AG08395 (cell line): Measurements from ENCODE around the gene DCAF8.
A peak's percentile ranks its signal among the peaks of the same experiment; 100 is the strongest.

Experiments used
- DNase-seq: peaks from one replicate; pipeline ENCODE4 v3.0.0; 2012; ENCODE audit warnings: mixed read lengths, low spot score

The DCAF8 gene

DNA sequence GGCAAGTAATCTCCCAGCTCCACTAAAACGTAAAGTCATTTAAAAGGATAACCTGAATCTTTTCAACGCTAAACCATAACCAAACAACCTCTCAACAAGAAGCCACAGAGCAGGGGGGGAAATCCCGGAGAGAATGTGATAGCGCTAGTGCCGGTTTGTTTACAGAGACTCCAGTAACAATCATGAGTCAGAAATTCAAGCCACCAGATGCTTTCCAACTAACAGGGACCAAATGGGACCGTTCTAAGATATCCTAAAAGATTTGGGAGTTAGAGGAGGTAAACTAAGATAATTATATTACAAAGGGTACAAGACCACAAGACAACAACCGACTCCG lies 825 bp downstream of the DCAF8 start:
- peak; percentile 76 for DNase-seq

DNA sequence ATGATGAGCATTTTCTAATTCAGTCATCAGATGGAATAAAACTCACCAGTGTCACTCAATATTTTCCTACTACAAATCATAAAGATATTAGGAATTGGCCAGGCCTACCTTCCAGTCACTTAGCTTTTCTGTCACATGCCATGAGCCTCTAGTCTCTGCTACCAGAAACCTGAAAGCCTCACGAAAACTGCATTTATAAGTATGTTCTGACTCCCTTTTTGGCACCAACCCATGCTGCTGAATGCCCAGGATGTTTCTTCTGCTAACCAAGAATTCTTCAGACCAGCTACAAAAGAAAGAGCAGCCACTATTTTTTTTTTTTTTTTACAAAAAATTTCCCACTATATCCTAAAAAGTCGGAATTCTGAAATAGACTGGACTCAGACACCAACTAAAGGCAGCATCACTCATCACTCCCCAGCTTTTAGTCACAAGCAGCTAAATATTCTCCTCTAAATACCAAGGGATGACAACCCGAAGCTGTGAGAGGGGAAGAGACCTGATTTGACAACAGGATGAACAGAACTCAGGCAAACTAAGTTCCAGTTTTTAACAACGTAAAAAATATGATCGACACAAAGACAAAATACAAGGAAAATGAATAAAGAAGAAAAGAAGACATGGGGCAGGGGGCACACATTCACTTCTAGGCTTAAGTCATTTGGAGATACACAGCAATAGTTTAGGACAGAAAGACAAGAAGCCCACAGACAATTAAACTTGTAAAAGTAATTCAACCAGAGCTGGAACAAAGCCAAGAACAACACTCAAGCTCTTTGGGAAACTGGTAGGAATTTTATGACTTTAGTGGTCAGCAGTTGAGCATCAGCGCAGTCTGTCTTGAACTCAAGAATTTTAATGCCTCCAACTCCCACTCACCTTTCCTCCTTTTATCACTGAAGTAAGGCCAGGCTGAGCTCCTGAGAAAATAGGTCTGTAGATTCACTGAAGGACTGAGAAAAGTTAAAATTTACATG lies 1.7 kb downstream of the DCAF8 start:
- peak; percentile 35 for DNase-seq

DNA sequence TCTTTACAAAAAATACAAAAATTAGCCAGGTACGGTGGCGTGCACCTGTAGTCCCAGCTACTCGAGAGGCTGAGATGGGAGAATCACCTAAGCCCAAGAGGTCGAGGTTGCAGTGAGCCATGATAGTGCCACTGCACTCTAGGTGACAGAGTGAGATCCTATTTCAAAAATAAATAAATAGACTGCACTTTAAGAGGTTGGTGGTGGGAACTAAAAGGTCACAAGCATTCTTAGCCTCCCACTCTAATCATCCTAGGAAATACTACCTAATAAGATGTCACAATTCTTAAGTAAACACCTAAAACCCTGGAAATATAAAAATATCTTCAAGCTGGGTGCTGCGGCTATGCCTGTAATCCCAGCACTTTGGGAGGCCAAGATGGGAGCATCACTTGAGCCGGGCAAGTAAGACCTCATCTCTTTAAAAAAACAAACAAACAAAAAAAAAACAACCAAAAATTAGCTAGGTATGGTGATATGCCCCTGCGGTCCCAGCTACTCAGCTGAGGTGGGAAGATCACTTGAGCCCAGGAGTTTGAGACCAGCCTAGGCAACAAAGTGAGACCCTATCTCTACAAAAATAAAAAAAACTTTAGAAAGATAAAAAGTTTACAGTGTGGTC lies 4.1 kb downstream of the DCAF8 start:
- DNase-seq: no peak

DNA sequence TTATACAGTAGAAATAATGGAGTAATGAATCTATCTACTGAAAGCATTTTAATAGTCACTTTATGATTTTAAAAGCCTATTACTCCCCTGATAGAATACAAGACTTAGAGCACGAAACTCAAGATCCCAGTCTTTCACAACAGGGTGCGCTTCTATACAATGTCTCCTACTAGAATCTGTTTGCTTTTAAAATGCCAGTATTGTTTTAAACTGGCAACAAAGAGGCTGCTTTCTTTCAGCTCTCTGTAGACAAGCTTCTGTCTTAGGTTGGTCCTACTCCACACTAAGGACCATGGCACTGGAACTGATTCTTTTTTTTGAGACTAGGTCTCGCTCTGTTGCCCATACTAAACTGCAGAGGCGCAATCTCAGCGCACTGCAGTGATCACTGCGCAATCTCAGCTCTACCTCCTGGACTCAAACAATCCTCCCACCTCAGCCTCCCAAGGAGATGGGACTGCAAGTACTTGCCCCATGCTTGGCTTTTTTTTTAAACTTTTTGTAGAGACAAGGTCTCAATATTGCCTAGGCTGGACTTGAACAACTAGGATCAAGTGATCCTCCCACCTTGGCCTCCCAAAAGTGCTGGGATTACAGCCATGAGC lies 4.8 kb downstream of the DCAF8 start:
- DNase-seq: no peak

DNA sequence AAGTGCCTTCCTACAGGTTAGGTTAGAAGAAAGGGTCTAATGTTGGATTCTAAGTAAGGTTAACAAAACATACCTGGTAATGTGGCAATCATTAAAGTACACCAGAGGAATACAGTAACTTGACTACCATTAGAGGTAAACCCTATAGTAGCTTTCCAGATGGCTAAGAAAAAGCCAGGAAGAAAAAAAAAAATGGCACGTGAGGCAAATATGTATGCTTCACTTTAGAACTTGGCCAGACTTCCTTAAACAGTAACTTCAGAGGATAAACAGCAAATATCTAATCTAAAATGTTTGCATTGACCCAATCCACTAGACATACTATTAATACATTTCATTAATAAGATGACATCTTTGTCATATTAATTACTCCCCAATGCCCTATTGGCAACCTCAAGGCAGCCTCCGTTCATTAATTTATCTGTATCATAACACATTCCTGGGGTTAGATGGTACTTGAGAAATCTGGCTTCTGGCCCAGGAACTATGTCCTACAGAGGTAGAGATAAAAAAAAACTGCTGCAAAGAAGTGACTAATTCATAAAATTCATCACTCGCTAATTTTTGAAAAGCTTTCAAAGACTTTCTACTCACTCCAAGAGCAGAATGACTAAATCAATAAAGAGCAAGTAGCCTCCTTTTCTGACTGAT lies 5.8 kb downstream of the DCAF8 start:
- DNase-seq: peak; percentile 50

DNA sequence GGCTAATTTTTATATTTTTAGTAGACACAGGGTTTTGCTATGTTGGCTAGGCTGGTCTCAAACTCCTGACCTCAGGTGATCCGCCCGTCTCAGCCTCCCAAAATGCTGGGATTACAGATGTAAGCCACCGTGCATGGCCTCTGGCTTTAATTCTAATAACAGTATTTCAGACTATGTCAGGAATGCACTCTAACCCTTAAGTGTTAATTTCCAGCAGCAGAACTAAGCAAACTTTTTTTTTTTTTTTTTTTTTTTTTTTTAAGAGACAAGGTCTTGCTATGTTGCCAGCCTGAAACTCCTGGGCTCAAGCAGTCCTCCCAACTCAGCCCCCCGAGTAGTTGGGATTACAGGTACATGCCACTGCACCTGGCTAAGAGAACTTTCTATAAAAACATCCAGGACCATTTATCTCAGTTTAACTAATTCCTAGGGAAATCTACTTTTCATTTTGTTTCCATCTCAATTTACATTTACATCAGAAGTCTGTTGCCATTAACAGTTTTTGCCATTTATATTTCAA lies 6.5 kb downstream of the DCAF8 start:
- DNase-seq: no peak

DNA sequence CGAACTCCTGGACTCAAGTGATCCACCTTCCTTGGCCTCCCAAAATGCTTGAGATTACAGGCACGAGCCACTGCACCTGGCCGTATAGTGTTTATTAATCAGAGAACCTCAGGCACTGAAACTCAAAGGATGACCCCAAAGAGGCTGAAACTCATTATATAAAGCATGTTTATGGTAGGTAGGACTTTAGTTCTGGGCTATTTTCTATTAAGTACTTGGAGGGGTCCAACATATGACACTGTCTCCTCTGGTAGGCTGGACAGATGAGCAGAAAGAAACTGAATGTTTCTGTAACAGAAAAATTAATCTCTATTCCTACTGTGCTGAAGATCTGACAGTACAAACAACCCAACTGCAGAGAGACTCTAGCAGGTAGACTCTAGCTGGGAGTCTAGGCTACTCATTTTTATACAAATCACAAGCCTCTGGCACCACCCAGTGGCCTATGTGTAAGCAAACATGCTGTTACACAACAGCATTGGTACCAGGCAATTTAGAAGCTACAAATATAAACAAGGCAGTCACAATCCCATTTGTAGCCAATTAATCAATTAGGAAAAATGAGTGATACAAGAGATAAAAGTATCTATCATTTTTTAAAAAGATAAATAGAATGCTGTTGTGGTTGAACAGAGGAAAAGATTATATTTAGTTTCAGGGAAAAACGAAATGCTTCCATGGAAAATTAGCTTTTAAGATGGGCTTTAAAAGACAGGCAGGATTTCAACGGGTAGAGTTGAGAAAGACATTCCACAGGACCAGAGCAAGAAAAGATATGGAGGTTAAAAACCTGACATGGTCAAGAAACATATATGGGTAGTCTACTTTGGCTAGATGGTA lies 10.4 kb downstream of the DCAF8 start:
- DNase-seq: peak; percentile 83

DNA sequence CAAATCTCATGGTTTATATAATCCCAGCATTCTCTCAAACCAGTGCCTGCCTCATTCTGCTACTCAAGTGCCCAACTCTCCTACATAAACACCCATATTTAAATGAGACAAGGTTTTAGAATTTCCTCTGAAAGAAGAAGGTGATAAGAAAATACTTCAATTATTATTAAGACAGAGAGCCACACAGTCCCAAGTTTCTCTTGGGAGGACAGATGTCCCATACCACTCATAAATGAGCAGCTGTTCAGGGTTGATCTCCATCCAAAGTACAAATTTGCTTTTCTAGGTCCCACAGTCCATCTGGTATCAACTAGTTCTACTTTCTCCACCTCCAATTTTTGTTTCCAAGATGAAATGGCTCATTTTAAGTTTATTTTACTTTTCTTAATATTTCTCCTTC lies 11.3 kb downstream of the DCAF8 start:
- no peak for DNase-seq

DNA sequence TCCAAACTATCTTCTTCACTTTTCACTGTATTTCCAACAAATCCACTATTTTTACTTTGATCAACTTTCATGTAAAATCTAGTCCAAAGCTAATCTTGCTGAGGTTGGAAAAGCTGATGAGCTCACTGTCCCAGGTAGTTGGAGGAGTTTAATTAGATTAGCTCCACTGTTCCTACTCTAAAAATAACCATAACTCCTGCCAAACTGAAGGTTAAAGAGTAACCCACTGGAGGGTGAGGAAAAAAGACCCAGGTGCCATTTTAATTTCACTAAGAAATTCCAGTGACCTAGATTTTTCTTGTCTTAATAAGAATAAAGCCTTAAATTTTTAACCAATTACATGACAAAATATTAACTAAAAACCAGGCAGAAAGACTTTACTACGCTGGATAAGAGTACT lies 15.3 kb downstream of the DCAF8 start:
- no peak for DNase-seq

DNA sequence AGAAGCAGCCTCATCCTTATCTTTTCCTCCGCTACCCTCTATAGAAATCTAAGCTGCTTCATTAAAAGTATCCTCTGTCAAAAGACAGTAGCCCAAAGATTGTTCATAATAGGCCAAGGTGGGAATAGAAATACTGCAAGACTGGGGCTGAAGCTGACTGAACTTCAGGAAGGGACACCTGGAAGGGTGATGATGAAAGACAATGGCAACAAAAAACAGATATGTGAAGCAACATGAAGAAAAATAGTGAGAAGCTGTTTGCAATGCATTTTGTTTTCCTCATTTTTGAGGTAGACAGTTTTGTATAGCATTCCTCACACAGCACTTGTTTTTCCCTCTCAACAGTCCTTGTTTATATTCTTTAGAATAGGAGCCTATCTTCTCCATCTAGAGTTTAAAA lies 16.9 kb downstream of the DCAF8 start:
- DNase-seq: no peak

DNA sequence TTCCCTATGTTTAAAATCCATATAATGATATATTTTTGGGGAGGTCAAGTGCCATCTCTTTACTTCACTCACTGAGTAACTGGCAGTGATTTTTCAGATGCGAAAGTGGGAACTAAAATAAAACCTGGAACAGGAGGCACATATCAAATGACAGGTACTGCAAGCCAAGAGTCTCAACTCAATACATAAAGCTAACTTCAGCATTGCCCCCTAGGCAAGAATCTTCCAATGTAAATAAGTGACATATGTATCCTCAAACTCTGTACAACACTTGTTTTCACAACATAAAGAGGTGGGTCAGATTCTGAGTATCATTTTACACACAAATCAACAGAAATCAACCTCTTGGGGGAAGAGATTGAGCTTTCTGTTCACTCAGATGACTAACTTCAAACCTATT lies 18.1 kb downstream of the DCAF8 start:
- DNase-seq: no peak

DNA sequence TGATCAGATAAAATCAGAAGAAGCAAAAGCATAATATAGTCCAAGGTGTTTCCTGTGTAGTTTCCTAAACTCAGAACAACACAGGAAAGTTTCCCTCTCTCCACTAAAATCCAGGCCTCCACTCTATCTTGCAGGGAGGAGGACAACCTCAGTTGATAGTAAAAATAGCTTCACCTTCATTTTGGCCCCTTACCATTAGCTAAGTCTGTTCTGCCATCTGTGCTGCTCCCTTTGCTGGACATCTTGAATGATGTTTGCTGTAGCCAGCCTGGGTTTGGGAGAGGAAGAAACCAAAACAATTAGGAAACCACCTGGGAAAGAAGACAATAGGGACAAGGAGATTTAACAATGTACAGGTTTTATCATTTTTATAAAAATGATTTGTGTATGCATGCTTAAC lies 18.6 kb downstream of the DCAF8 start:
- DNase-seq: no peak

DNA sequence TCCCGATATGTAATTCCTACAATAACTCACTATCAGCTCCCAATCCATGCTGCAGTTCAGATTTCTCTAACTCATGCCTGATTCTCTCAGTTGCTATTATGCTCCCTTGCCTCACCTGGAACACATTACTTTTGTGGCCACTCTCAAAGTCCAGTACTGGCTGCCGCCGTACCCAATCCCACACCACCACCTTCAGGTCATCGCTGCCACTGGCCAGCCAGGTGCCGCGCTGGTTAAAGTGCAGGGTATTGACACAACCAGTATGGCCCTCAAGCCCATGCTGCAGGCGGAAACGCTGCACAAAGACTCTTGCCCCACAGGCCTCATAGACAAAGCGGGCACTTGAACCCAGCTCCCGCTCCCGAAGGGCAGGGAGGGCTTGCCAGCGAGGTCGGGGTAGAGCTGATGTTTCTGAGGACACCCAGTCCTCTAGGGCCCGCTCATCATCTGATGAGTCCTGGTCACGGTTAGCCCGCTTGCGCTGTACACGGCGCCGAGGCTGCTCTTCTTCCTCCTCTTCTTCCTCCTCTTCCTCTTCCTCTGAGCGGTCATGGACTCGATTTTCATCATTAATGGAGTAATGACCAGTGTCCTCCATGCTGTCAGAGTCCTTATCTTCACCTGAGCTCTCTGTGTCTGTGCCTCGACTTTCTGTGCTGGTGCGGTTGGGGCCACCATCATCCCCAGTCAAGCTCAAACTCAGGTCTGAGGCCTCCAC lies 22.6 kb downstream of the DCAF8 start:
- no peak for DNase-seq

DNA sequence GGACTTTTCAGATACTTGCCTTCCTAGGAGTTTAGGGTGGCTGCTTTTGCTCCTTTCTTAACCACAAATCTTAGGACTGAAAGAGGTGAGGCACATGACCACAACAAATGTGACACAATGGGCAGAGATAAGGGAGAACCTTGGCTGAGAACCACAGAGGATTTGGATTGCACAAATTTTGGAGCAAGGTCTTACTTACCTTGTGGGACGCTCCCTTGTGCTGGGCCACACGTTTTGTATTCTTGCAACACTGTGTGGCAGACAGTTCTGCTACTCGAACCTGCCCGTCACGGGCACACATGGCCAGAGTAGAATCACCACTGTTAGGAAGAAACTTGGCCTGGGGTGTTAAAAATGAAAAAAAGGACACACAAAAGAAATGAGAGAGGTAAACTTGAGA lies 23.9 kb downstream of the DCAF8 start:
- DNase-seq: no peak

DNA sequence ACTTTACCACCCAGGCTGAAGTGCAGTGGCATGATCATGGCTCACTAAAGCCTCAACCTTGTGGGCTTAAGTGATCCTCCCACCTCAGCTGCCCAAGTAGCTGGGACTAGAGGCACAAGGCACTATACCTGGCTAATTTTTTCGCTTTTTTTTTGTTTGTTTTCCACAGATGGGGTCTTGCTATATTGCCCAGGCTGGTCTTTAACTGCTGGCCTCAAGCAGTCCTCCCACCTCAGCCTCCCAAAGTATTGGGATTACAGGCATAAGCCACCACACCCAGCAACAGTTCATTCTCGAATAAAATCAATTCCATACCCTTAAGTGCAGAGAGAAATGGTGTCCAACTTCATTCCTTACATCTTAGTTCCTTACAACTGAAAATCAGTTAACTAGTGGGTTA lies 24.8 kb downstream of the DCAF8 start:
- DNase-seq: no peak

DNA sequence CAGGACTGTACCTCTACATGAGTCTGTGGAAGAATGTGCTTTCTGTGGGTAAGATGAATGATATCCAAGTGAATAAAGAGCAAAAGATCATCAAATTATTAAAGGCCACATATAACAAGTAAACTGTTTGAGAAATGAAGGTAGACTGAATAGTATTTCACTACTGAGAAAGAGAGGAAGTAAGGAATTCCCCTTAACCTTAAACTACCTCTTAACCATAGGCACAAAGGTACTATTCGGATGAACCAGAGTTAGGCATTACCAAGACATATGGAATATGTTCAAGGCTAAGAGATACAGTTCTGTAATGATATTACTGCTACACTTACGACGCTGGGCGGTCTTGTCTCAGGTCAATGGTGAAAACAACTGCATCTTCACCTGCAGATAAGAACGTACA lies 25.5 kb downstream of the DCAF8 start:
- no peak for DNase-seq

DNA sequence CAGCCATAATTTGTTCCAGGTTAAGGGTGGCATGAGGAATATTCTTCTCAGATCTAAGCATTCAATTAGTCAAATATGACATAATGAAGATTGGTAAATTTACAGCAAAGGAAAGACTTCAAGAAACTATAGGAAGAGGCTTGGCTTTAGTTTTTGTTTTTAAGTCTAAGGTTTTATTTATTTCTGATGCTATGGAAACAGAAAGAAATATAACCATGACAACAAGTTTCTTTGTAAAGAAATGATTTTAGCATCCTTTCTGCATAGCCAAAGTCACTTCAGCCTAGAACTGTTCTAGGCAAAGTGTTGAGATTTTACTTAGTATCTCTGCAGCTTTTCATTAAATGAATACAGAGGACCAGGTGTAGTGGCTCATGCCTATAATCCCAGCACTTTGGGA lies 29.4 kb downstream of the DCAF8 start:
- DNase-seq: no peak

DNA sequence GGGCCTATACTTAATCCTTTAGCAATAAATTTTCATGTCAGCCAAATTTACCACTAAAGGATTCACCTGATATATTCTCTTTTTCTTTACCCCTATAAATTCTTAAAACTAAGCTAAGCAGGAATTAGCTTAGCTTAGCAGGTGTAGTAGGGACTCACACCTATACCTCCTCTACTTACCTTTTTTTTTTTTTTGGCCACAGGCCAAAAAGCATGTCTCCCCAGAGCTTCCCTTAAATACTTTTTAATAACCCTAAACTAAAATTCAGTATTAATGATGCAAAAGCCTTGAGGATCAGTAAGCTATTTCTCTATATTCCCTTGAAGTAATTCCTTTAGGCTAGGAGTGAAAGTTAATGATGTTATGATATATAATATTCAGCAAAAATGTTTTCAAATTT lies 33.9 kb downstream of the DCAF8 start:
- DNase-seq: no peak

DNA sequence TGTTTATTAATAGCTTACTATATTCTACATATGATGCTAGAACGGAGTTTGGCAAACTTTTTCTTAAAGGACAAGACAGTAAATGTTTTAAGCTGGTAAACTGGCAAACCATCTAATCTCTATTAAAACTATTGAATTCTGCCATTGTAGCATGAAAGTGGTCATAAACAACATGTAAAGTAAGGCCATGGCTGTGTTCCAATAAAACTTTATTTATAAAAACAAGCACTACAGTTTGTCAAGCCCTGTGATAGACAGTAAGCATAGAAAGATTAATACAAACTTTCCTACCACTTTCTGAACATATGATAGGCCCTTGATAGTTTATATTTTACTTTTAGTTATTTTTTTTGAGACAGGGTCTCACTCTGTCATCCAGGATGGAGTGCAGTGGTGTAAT lies 34.8 kb downstream of the DCAF8 start:
- DNase-seq: no peak

DNA sequence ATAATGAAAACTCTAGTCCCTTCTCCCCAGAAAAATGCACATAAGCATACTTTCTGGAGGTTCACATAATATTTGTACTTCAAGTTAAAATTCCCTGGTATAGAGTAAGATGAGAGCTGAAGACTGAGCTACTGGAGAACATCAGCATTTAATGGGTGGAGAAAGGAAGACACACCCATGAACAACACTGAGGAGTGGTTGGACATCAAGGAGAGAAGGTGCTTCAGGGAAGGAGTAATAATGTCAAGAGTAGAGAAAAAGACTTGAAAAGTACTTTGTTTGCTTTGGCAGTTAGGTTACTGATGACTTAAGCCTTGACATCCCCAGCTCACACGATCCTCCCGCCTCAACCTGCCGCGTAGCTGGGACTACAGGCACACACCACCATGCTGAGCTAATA lies 35.3 kb downstream of the DCAF8 start:
- DNase-seq: no peak

DNA sequence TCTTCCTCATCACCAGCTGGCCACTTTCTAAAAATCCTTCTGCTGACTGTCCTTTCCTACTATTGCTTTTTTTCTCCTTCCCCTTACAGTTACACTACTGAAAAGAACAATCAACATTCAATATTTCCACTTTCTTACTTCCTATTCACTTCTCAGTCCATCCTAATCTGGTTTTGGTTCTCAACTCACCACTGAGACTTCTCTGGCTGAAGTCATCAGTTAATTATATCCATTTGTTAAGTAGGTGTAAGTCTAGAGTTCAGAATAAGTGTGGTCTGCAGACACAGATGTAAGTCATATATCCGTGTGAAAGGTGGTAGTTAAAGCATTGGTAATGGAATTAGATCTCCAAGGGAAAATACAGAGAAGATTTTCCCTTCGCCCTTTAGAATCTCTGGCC lies 35.7 kb downstream of the DCAF8 start:
- no peak for DNase-seq
